HG03457 (cell line): Measurements from ENCODE around the gene TMEM235.

Experiments used
- ATAC-seq: cut with Tn5 transposase; IDR thresholded peaks from one replicate; pipeline ENCODE4 v1.9.1; 2021; ENCODE audit warnings: moderate number of reproducible peaks; ENCODE audit not compliant: unreplicated experiment

Gene TMEM235

DNA sequence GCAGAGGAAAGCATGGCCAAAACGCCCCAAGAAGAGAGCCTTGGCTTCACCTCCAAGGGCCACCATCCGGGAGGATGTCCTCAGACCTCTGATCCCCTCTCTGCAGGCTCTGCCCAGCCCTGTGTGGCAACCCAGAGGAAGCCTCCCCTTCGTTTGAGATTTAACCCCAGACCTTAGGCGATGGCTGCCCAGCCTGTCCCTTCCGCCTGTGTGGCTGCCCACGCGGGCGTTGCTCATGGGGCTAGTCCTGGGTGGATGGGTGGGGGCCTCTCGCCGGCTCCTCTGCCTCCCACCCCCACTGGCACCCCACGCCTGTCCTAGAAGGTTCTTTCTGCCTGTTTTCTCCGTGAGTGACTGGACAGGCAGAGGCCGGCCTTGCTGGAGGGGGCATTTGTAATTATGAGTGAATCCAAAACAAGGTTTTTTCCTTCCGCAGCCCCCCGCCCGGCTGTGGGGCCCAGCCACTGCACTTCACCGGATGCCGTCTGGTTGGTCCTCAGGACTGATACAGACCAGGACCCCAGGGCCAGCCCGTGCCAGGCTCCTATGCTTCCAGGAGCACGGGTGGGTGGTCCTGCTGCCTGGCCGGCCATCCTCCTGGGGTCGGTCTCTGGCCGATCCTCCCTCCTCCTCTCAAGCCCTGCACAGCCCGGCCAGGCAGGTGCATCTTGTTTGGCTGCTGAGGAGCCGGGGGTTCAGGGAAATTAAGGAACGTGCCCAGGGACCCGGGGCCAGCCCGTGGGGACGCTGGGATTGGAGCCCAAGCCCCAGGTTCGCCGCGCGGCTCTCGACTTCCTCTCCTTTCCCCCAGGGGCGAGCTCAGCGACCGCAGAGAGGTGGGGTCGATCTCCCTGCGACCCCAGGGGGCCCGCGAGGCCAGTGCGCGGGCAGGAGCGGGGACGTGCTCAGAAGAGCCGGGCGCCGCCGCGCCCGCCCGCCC is at the start of gene TMEM235:
Gene TMEM235, plus strand, starts transcription at position 636 of the 940 bp plus-strand sequence. CDS start 393 bp downstream, outside the sequence.
- ATAC-seq: no peak

DNA sequence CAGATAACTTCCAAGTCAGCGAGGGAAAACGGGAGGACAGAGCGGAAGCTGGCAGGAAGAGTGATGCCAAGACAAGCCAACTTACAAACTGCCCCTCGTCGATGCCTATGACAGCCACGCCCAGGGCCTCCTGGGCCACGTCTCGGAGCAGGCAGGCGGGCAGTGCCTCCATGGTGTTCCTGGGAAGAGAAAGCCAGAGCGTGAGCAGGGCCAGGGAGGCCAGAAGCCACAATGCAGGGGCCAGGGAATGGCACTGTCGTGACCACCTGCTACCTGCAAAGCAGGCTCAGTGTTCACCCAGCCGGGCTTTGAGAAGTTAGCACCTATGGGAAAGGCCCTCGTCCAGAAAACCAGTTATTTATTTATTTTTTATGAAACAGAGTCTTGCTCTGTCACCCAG is 48.9 kb upstream of the TMEM235 start:
- no peak for ATAC-seq

DNA sequence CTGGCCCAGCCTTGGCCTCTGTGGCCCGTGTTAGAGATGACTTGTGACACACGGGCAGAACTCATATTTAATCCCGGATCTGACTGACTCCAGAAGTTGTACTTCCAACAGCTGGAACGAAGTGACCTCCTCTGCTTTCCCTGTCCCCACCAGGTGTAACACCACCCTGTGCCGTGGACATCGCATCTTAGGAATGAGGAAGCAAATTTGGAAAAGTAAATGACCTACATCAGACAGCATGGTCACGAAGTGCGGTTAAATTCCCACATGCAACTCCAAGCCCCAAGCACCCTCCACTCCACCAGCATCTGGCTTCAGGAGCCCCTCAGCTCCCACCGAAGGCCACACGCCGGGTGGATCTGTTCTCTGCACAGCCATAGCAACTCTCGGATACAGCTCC is 47.5 kb upstream of the TMEM235 start:
- no peak for ATAC-seq

DNA sequence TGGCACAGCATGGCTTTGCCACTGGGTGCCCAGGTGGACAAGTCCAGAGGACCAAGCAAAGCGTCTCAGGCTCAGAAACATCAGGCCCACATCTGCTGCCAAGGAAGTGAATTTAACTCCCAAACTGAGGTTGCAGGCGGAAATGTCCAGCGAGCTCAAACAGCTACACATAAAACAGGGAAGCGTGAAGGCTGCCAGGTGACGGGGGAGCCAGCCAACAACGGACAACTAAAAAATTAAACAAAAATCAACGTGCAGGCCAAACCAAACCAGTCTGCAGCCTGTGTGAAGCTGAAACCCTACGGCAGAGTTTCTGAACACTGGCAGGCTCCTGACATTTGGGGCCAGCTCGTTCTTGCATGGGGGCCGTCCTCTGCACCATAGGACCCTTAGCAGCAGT is 47.1 kb upstream of the TMEM235 start:
- no peak for ATAC-seq

- ATAC-seq: no peak
These were observed 46.6 kb upstream of the TMEM235 start for GRCh38 chr17:78184868-78185267.

DNA sequence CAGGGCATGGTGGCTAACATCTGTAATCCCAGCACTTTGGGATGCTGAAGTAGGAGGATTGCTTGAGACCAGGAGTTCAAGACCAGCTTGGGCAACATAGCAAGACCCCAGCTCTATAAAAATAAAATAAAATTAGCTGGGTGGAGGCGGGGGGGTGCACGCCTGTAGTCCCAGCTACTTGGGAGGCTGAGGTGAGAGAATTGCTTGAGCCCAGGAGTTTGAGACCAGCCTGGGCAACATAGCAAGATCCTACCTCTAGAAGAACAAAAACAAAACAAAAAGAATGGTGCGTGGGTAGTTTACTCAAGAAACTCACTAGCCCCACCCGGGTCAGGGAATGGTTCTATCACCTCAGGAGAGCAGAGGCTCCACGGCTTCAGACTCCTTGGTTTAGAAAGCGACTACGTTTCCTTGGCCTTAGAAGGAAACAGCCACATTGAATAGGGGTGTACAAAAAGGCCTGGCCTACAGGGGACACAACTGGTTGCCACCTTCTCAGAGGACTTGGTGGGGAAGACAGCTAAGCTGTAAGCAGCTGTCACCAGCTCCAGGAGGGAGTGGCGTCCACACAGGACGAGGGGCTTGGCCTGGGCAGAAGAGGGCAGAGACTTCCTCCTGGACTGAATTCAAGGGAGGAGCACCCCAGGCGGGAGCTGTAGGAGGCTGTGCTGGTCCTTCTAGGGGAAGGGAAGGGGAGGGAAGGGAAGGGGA is 45.3 kb upstream of the TMEM235 start:
- ATAC-seq: no peak

- ATAC-seq: peak; percentile 72
These were observed 44.5 kb upstream of the TMEM235 start, which contains the start of the genes AFMID and TK1 for GRCh38 chr17:78186692-78187595. Gene AFMID, plus strand, starts transcription at chr17:78187362. Its CDS starts 9 bp downstream, at chr17:78187371. Gene TK1, minus strand, starts transcription at chr17:78187052. Its CDS starts 58 bp downstream, at chr17:78186994.

- no peak for ATAC-seq
These were observed 34.7 kb upstream of the TMEM235 start for GRCh38 chr17:78196716-78197115.

GRCh38 chr17:78197147-78197832 is 34.1 kb upstream of the TMEM235 start:
- no peak for ATAC-seq

DNA sequence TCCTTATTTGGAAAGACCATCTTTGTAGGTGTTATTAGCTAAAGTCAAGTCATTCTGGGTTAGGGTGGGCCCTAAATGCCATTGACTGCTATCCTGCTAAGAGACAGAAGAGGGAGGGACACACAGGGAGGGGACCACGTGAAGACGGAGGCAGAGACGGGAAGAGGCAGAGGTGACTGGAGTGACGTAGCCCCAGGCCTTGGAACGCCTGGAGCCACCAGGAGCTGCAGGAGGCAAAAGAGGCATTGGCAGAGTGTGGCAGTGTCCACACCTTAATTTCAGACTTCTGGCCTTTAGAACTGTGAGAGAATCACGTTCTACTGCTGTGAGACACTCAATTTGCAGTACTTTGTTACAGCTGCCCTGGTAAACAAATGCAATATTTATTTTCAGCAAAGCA is 31.0 kb upstream of the TMEM235 start:
- ATAC-seq: no peak

DNA sequence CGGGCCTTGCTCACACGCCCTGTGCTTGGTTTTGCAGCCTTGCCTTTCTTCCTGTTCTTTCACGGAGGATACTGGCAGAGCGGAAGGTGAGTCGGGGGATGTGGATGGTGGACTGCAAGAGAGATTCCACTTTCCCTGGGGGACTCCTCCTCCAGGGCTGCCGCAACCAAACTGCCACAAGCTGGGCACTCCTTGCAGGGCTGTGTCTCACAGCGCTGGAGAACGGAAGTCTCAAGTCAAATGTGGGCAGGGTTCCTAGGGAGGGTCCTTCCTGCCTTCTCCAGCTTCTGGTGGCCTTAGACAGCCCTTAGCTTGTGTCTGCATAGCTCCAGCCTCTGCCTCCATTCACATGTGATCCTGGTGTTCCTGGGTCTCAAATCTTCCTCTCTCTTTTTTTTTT is 28.8 kb upstream of the TMEM235 start:
- no peak for ATAC-seq

DNA sequence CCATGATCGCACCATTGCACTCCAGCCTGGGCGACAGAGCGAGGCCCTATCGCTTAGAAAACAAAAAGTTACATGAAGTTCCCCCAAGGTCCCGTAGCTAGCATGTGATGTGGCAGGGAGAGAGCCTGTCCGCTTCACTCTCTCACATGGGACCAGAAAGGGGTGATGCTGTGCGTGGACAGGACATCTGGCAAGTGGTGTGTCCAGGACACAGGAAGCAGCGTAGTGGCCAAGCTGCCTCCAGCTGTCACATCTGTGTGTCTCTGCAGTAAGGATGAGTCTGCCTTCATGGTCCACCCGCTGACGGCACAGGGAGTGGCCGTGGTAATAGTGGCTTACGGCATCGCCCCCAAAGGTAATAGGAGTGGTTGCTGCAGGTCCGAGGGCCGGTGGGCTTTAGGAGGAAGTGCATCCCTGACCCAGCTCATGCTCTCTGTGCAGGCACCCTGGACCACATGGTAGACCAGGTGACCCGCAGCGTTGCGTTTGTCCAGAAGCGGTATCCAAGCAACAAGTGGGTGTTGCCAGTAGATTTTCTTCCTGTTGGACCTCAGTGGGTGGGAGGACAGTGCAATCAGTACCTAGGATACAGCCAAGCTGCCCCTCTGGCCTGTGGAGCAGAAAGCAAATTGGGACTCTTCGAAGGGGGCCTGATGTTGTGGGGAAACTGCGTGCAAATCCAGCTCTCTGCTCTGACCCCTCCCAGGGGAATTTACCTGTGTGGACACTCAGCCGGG is 26.9 kb upstream of the TMEM235 start:
- no peak for ATAC-seq

GRCh38 chr17:78205124-78205775 is 26.2 kb upstream of the TMEM235 start:
- ATAC-seq: no peak

GRCh38 chr17:78206298-78206697 is 25.1 kb upstream of the TMEM235 start:
- ATAC-seq: no peak

- no peak for ATAC-seq
These were observed 22.9 kb upstream of the TMEM235 start for GRCh38 chr17:78208486-78208885.

DNA sequence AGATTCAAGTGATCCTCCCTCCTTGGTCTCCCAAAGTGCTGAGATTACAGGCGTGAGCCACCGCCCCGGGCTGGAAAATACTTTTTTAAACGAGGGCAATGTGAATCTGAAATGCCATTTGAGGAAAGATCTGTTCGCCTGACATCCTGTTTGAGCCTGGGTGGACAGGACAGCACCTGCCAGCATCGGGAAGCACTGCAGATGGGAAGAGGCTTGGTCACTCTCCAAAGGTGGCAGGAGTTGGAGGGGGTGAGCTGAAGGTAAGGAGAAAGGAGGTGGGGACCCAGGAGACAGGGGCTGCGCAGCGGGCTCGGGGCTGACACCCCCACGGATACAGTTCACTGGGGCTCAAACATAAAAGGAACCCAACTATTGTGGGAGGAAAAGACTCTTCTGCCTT is 21.3 kb upstream of the TMEM235 start:
- no peak for ATAC-seq

- no peak for ATAC-seq
These were observed 20.4 kb upstream of the TMEM235 start for GRCh38 chr17:78211032-78211431.

GRCh38 chr17:78214016-78214705 is 17.3 kb upstream of the TMEM235 start, which contains the start of gene BIRC5:
Gene BIRC5, plus strand, starts transcription at chr17:78214253. Its CDS starts 64 bp downstream, at chr17:78214317.
- no peak for ATAC-seq
